WTC11 (cell line): ENCODE results near the gene WDR87. TPM values are rescaled to one million over a fixed set of nuclear protein-coding genes. Genes with fewer than 3 reads are reported as not detected.

Source experiments
- AR ChIP-seq: fragments of 250-450 bp; sonication (Bioruptor Pico); IDR thresholded peaks from 2 replicates; pipeline ENCODE4 v1.9.0; 2021; ENCODE audit warnings: mild to moderate bottlenecking
- ATF2 ChIP-seq: sonication (generic); formaldehyde crosslinking; IDR thresholded peaks from 2 replicates; pipeline ENCODE4 v1.8.1; 2022; ENCODE audit warnings: low read depth, missing genetic modification reagents, borderline replicate concordance
- CDX4 ChIP-seq: fragments of 250-450 bp; sonication (Bioruptor Pico); IDR thresholded peaks from 2 replicates; pipeline ENCODE4 v1.9.0; 2021; ENCODE audit warnings: moderate library complexity, mild to moderate bottlenecking, inconsistent platforms, borderline replicate concordance
- CREM ChIP-seq: sonication (generic); formaldehyde crosslinking; IDR thresholded peaks from 2 replicates; pipeline ENCODE4 v1.8.1; 2022; ENCODE audit warnings: mild to moderate bottlenecking, missing genetic modification reagents, moderate library complexity
- FOXP1 ChIP-seq: sonication (generic); formaldehyde crosslinking; IDR thresholded peaks from 2 replicates; pipeline ENCODE4 v1.8.0; 2022; ENCODE audit warnings: missing genetic modification reagents, mild to moderate bottlenecking, moderate library complexity, borderline replicate concordance
- PRDM15 ChIP-seq: sonication (generic); formaldehyde crosslinking; IDR thresholded peaks from 2 replicates; pipeline ENCODE4 v1.8.0; 2022; ENCODE audit warnings: missing genetic modification reagents
- PRRX2 ChIP-seq: fragments of 250-450 bp; sonication (Bioruptor Pico); IDR thresholded peaks from 2 replicates; pipeline ENCODE4 v1.8.0; 2021; ENCODE audit warnings: mild to moderate bottlenecking
- ZNF317 ChIP-seq: sonication (generic); formaldehyde crosslinking; IDR thresholded peaks from 2 replicates; pipeline ENCODE4 v1.8.1; 2023; ENCODE audit warnings: low read depth, mild to moderate bottlenecking, moderate library complexity, missing genetic modification reagents, borderline replicate concordance
- total RNA-seq: library from RNA; stranded (reverse); gene quantifications from 3 replicates; pipeline ENCODE4 v1.2.3, GENCODE V29; 2021
- TF ChIP-seq, protein P1 (sequence below): sonication (generic); formaldehyde crosslinking; IDR thresholded peaks from 2 replicates; pipeline ENCODE4 v1.8.0; 2023; ENCODE audit warnings: missing genetic modification reagents, mild to moderate bottlenecking, borderline replicate concordance
- TF ChIP-seq, protein P2 (sequence below): fragments of 250-450 bp; sonication (Bioruptor Pico); IDR thresholded peaks from 2 replicates; pipeline ENCODE4 v1.8.0; 2021; ENCODE audit warnings: mild to moderate bottlenecking
- TF ChIP-seq, protein P3 (sequence below): sonication (generic); formaldehyde crosslinking; IDR thresholded peaks from 2 replicates; pipeline ENCODE4 v1.8.0; 2022; ENCODE audit warnings: mild to moderate bottlenecking, missing genetic modification reagents

WDR87 gene
- total RNA-seq, 1 experiment from 2014 or later: not detected

GRCh38 chr19:37845932-37846331, 60.5 kb downstream of the WDR87 start (continued):
- TF ChIP-seq AR (CRISPR knock-in tag) (no peak), PRDM15 (CRISPR knock-in tag) (no peak), FOXP1 (CRISPR knock-in tag) (no peak), ZNF317 (no peak), CDX4 (CRISPR knock-in tag) (no peak), ATF2 (no peak), PRRX2 (CRISPR knock-in tag) (no peak), CREM (CRISPR knock-in tag) (no peak)
- TF ChIP-seq, protein P1, sequence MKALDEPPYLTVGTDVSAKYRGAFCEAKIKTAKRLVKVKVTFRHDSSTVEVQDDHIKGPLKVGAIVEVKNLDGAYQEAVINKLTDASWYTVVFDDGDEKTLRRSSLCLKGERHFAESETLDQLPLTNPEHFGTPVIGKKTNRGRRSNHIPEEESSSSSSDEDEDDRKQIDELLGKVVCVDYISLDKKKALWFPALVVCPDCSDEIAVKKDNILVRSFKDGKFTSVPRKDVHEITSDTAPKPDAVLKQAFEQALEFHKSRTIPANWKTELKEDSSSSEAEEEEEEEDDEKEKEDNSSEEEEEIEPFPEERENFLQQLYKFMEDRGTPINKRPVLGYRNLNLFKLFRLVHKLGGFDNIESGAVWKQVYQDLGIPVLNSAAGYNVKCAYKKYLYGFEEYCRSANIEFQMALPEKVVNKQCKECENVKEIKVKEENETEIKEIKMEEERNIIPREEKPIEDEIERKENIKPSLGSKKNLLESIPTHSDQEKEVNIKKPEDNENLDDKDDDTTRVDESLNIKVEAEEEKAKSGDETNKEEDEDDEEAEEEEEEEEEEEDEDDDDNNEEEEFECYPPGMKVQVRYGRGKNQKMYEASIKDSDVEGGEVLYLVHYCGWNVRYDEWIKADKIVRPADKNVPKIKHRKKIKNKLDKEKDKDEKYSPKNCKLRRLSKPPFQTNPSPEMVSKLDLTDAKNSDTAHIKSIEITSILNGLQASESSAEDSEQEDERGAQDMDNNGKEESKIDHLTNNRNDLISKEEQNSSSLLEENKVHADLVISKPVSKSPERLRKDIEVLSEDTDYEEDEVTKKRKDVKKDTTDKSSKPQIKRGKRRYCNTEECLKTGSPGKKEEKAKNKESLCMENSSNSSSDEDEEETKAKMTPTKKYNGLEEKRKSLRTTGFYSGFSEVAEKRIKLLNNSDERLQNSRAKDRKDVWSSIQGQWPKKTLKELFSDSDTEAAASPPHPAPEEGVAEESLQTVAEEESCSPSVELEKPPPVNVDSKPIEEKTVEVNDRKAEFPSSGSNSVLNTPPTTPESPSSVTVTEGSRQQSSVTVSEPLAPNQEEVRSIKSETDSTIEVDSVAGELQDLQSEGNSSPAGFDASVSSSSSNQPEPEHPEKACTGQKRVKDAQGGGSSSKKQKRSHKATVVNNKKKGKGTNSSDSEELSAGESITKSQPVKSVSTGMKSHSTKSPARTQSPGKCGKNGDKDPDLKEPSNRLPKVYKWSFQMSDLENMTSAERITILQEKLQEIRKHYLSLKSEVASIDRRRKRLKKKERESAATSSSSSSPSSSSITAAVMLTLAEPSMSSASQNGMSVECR: no peak
- TF ChIP-seq, protein P2, sequence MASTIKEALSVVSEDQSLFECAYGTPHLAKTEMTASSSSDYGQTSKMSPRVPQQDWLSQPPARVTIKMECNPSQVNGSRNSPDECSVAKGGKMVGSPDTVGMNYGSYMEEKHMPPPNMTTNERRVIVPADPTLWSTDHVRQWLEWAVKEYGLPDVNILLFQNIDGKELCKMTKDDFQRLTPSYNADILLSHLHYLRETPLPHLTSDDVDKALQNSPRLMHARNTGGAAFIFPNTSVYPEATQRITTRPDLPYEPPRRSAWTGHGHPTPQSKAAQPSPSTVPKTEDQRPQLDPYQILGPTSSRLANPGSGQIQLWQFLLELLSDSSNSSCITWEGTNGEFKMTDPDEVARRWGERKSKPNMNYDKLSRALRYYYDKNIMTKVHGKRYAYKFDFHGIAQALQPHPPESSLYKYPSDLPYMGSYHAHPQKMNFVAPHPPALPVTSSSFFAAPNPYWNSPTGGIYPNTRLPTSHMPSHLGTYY: no peak
- TF ChIP-seq, protein P3, sequence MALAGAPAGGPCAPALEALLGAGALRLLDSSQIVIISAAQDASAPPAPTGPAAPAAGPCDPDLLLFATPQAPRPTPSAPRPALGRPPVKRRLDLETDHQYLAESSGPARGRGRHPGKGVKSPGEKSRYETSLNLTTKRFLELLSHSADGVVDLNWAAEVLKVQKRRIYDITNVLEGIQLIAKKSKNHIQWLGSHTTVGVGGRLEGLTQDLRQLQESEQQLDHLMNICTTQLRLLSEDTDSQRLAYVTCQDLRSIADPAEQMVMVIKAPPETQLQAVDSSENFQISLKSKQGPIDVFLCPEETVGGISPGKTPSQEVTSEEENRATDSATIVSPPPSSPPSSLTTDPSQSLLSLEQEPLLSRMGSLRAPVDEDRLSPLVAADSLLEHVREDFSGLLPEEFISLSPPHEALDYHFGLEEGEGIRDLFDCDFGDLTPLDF: no peak

Other genes with a start within 250 kb of the WDR87 start
- gene ZNF607, start 186.8 kb downstream of the WDR87 start, total RNA-seq: 17.5 to 21.2 TPM (median 20.7 TPM) in 3 replicates
- 12.4 to 14.9 TPM (median 12.7 TPM) in 3 replicates for gene ZNF573, start 127.0 kb downstream of the WDR87 start, total RNA-seq
- 41.5 to 44.4 TPM (median 42.4 TPM) in 3 replicates for gene SIPA1L3, start 614 bp upstream of the WDR87 start, total RNA-seq